ENCODE data around the gene KIAA0513.

DNA sequence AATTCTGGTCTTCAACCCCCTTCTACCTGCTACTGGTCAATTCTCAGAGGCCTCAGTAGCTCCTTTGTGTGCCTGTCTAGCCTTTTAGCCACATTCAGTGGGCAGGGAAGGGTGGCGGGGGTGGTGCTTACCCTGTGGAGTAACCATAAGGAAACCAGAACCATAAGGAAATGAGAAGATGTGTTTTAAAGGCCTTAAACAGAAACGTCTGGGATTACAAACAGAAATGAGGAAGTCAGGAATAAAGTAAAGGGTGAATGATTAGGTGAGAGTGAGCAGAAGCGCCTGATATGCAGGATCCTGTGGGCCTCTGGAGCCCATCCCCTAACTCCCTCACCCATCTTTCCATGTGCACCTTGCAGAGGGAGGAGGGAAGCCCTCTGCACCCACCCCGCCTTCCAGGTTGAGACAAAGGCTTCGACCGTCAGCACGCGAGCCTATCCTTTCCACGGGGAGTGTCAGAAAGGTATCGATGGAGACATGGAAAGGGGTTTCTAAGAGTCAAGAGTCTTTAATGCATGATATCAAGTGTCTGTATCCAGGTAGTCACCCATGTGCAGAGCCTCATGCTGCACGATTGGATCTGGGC is 20.4 kb downstream of the KIAA0513 start:
- TF ChIP-seq EZH2phosphoT487 (IDR thresholded peaks at IDR 0.05; ENCODE audit: insufficient read depth, low read depth) (no peak), EZH2 (IDR thresholded peaks at IDR 0.05; ENCODE audit: insufficient read depth, poor library complexity, severe bottlenecking) (no peak)

Measured in GM23248 (cell line).